GM13977 (cell line): ENCODE data around the gene UBA3.

Experiments
- DNase-seq: peaks from one replicate; pipeline ENCODE4 v3.0.0; 2012; ENCODE audit warnings: low spot score
- in situ Hi-C: fragments of 300-500 bp; cut with MboI; formaldehyde crosslinking; loops from one replicate; pipeline ENCODE4 v1.12.0; 2022; ENCODE audit warnings: low sequenced_read_pairs, low pct_unique_long_range_greater_than_20kb, mixed read lengths, inconsistent platforms; ENCODE audit not compliant: unreplicated experiment
- TF ChIP-seq, protein P1 (sequence below): IDR thresholded peaks from 2 replicates; pipeline ENCODE4 v1.5.1; 2012; ENCODE audit warnings: mild to moderate bottlenecking, control low read depth; ENCODE audit not compliant: insufficient read depth; ENCODE audit errors: extremely low read depth, missing control alignments

Gene UBA3

DNA sequence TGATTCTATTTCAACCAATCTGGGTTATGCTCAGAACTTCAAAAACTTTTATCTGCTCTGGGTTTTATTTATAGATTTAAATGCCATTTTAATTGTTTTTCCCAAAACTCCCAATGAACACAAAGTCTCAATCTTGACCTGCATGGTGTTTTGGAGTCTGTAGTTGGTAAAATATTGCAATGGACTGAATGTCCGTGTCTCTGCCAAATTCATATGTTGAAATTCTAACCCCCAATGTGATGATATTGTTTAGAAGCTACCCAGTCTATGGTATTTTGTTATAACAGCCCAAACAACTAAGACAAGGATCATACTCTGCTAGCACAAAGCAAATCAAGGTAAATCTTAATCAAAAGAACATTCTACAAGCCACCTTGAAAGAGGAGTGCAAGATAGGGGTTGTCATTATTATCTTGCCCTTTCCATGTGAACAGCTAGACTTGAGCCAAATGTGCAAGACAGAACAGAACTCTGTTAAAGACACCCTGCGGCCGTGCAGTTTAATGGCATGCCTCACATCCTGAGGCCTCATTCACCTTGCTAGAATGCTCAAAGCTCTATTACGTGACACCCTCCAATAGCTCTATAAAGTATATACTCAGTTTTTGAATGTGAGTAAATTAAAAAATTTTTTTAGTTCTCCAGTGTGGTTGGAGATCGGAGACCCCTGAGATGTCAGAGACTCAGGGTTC, 74.2 kb downstream of the UBA3 start:
- TF ChIP-seq, protein P1, sequence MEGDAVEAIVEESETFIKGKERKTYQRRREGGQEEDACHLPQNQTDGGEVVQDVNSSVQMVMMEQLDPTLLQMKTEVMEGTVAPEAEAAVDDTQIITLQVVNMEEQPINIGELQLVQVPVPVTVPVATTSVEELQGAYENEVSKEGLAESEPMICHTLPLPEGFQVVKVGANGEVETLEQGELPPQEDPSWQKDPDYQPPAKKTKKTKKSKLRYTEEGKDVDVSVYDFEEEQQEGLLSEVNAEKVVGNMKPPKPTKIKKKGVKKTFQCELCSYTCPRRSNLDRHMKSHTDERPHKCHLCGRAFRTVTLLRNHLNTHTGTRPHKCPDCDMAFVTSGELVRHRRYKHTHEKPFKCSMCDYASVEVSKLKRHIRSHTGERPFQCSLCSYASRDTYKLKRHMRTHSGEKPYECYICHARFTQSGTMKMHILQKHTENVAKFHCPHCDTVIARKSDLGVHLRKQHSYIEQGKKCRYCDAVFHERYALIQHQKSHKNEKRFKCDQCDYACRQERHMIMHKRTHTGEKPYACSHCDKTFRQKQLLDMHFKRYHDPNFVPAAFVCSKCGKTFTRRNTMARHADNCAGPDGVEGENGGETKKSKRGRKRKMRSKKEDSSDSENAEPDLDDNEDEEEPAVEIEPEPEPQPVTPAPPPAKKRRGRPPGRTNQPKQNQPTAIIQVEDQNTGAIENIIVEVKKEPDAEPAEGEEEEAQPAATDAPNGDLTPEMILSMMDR = no peak
- DNase-seq = no peak
- in situ Hi-C loops = no loop called here

DNA sequence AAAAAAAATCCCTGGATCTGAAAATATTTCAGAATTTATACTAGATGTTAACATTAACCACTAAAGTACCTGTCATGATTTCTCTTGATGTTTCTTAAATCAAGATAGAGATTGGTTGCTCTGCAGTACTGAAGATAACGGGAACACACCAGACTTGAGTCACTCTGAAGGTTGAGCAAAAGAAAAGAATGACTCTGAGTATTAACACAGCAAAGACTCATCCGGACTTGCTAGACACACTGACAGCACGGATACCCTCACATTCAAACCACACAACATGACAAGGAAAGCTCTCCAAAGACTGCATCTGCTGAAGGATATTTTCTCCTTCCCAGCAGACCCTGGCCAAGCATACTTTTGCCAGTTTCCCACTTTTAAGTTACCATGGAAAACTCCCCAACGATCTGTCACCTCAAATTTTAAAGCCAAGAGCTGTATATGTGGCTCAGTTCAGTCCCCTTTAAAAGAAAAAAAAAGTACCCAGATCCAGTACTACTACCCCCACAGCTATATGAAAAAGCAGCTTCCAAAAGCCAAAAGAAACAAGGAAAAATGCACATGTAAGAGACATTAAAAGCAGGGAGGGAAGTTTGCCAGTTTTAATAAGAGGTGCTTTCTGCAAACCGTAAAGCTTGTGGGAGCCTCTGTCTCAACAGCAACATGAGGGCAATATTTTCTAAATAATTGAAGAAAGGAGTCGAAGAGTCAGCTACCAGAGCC, 74.9 kb downstream of the UBA3 start:
- no peak for DNase-seq
- in situ Hi-C loops = no loop called here
- TF ChIP-seq, protein P1 = no peak
